Uterus (tissue), 2 donors: Measurements from ENCODE around the gene PARP1.

ENCODE experiments used
- CTCF ChIP-seq, 4 experiments: fragments of 200-600 bp in 2 of 4; fragments of 450-650 bp in 2 of 4; sonication (generic) in 2 of 4; IDR thresholded peaks; one replicate each; pipeline ENCODE4 v1.5.1; 2016 to 2019; ENCODE audit warnings: antibody characterized with exemption in 4 of 4, mild to moderate bottlenecking in 2 of 4, moderate library complexity in 1 of 4
- POLR2A ChIP-seq, 2 donors: fragments of 450-650 bp; IDR thresholded peaks; one replicate each; pipeline ENCODE4 v1.6.1; 2016; ENCODE audit warnings: antibody characterized with exemption in 2 of 2, mild to moderate bottlenecking in 1 of 2, moderate library complexity in 1 of 2

- no peak for TF ChIP-seq CTCF (IDR thresholded peaks at IDR 0.05)
- no peak for TF ChIP-seq POLR2A (IDR thresholded peaks at IDR 0.05)
These were observed 57.4 kb downstream of the PARP1 start for GRCh38 chr1:226350519-226350865.
